Large intestine (tissue), 3 donors: ENCODE measurements around the gene XKR3. TPM values are rescaled to one million over a fixed set of nuclear protein-coding genes. Genes with fewer than 3 reads are reported as not detected.
"Not testable (repeated sequence)": the region's sequence is repeated elsewhere in the genome, so short reads cannot be mapped to it uniquely, and the experiment has no call there.

Experiments used
- DNase-seq, 2 donors: peaks; one replicate each; pipeline versions ENCODE4 v3.0.0 to v3.0.0-alpha.2; 2013
- H3K27ac ChIP-seq: one replicate; pipeline ENCODE4 v1.5.1; 2013; ENCODE audit warnings: low read length
- H3K27me3 ChIP-seq: 2 replicates; pipeline ENCODE4 v1.6.1; 2013; ENCODE audit warnings: low read length; ENCODE audit not compliant: control insufficient read depth, insufficient read depth
- H3K36me3 ChIP-seq: 2 replicates; pipeline ENCODE4 v1.6.1; 2013; ENCODE audit warnings: low read length; ENCODE audit not compliant: control insufficient read depth, insufficient read depth
- H3K4me1 ChIP-seq: one replicate; pipeline ENCODE4 v1.6.1; 2013; ENCODE audit warnings: low read length; ENCODE audit not compliant: control insufficient read depth, insufficient read depth
- H3K4me3 ChIP-seq: one replicate; pipeline ENCODE4 v1.5.1; 2013; ENCODE audit warnings: low read length
- H3K9me3 ChIP-seq: one replicate; pipeline ENCODE4 v1.6.1; 2013; ENCODE audit warnings: mild to moderate bottlenecking, low read depth, low read length, moderate library complexity; ENCODE audit not compliant: control insufficient read depth
- WGBS: methylation state at CpG from one replicate; pipeline ENCODE4 v1.1.5; 2013; ENCODE audit warnings: low lambda C conversion rate; ENCODE audit not compliant: insufficient coverage; 5-methylcytosine and 5-hydroxymethylcytosine counted together
- polyA plus RNA-seq: library from polyadenylated mRNA; unstranded; fragments of 120-200 nt; gene quantifications from one replicate; pipeline ENCODE4 v1.2.1, GENCODE V29; 2013

The XKR3 gene
- polyA plus RNA-seq, 1 donor: not detected

- H3K36me3 ChIP-seq, DNase-seq, H3K27ac ChIP-seq, H3K4me1 ChIP-seq, H3K4me3 ChIP-seq, H3K27me3 ChIP-seq, H3K9me3 ChIP-seq: not testable (repeated sequence)
- WGBS: no CpG with 5 or more reads among the region's 4 CpGs
Observed at GRCh38 chr22:16749282-16749681, 75.9 kb downstream of the XKR3 start.

GRCh38 chr22:16748160-16748929 lies 76.9 kb downstream of the XKR3 start:
- no CpG with 5 or more reads among the region's 45 CpGs for WGBS
- DNase-seq, H3K4me1 ChIP-seq, H3K4me3 ChIP-seq, H3K36me3 ChIP-seq, H3K27me3 ChIP-seq, H3K27ac ChIP-seq, H3K9me3 ChIP-seq: not testable (repeated sequence)

- peak in 1 of 2 donors; percentile 0 for DNase-seq
- not testable (repeated sequence) for H3K27ac ChIP-seq, H3K4me3 ChIP-seq, H3K27me3 ChIP-seq, H3K36me3 ChIP-seq, H3K4me1 ChIP-seq, H3K9me3 ChIP-seq
- 100% methylated on average over 2 of the region's 21 CpGs for WGBS
Observed at GRCh38 chr22:16747266-16748159, 77.7 kb downstream of the XKR3 start.

GRCh38 chr22:16734271-16734670 lies 90.9 kb downstream of the XKR3 start:
- H3K4me3 ChIP-seq, H3K36me3 ChIP-seq, H3K27ac ChIP-seq, H3K27me3 ChIP-seq, H3K9me3 ChIP-seq, DNase-seq, H3K4me1 ChIP-seq: not testable (repeated sequence)
- WGBS: no CpG with 5 or more reads among the region's 1 CpG

Other genes starting within 250 kb of the XKR3 start
- gene CCT8L2, start 232.6 kb downstream of the XKR3 start, polyA plus RNA-seq: not detected
- not detected for gene GAB4, start 182.8 kb upstream of the XKR3 start, polyA plus RNA-seq